ENCODE measurements around the gene SFTPA2.
"Not testable (repeated sequence)": the region's sequence is repeated elsewhere in the genome, so short reads cannot be mapped to it uniquely, and the experiment has no call there.

Gene SFTPA2

DNA sequence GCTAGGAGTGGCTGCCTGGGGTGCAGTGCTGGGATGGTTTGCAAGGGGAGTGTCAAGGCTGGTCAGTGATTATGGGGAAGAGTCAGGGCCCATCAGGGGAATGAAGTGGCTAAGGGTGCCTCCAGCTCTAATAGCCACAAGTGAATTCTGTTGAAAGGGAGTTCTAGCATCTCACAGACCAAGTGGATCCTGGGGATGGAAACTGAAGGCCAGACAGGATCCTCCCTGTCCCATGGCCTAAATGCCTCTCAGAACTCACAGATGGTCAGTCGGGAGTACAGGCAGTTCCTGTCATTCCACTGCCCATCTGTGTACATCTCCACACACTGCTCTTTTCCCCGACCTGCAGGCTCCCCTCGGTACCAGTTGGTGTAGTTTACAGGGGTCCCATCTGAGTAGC is 3.2 kb downstream of the SFTPA2 start:
- not testable (repeated sequence) for DNase-seq

DNA sequence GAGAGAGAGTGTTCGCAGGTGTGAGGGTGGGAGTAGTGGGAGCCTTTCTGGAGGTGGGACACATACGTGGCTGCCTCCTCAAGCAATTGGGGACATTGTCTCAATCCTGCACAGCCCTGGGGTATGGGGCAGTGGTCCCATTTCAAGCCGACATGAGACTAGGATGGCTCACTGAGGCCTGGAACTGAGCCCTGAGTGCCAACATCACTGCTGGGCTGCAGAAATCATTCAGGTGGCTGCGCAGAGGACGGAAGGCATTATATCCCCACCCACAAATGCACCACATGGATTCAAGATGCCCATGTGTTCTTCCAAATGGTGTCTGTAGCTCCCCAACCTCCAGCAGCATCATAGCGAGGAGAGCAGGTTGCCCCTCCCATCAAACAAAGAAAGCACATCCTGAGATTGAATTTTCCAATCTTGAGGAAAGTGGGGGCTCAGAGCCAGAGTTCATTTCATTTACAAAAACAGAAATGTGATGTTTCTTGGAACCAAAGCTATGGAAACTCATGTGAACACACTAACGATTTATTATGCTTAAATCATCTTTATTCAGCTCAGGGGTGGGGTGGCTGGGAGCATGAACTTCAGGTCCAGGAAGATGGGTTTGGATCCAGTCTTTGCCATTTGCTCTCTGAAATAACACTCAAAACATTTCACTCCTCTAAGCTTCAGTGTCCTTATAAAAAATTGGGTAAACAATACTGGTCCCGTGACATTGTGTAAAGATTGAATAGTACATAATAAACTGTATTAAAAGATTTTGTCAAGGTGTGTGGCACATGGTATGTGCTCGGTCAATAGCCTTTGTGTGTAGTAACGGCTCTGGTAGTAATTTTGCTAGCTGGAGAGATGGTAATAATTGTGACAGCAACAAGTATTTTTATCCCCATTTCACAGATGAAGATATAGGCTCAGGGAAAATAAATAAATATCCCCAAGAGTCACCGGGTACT is 4.6 kb downstream of the SFTPA2 start:
- no peak for DNase-seq

DNA sequence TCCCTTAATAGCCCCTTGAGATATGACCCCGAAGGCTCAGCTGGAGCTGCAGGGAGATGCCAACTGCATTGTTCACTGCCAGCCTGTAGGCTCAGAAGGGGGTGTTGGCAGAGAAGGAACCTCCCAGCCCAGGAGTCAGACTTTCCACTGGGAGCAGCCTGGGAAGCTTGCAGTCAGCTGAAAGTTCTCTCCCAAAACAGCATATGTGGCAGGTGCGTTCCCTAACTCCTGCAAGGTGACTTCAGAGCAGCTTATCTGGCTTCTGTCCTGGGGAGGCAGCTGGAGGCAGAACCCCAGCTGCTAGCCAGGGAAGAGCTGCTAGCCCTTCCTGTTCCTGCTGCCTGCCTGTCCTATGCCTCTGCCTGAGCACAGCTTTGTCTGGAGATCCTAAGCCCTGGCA is 8.1 kb downstream of the SFTPA2 start:
- no peak for DNase-seq

DNA sequence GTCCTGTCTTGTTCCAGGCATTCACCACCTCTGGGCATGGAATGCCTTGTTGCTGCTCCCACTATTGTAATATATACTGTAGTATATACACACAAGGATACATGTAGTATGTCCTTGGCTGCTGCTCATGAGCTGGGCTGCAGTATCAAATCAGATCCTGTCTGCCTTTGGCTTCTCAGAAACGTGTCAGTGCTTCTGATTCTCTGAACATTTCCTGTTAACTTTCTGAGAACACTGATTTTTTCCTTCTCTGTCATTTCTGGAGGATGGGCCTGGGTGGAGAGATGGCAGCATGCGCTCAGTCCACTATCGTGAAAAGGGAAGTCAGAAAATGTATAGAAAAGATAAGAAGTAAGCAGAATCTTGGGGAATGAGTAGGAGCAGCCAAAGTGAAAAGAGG is 12.2 kb downstream of the SFTPA2 start:
- DNase-seq, result no peak

DNA sequence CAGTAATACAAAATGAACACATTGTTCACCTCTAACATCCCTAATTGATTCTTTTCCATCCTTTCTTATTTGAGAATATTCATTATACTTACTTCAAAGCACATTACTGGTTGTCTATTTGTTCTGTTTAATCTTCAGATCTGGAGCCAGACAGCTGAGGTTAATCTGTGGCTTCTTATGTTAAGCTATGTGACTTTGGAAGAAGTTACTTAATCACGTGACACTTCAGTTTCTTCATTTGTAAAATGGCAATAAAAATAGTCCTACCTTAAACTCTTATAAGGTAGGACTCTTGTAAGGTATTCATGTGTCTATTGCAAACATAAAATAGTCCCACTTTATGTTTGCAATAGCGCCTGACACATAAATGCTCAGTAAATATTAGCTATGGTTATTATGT is 13.1 kb downstream of the SFTPA2 start:
- not testable (repeated sequence) for DNase-seq

DNA sequence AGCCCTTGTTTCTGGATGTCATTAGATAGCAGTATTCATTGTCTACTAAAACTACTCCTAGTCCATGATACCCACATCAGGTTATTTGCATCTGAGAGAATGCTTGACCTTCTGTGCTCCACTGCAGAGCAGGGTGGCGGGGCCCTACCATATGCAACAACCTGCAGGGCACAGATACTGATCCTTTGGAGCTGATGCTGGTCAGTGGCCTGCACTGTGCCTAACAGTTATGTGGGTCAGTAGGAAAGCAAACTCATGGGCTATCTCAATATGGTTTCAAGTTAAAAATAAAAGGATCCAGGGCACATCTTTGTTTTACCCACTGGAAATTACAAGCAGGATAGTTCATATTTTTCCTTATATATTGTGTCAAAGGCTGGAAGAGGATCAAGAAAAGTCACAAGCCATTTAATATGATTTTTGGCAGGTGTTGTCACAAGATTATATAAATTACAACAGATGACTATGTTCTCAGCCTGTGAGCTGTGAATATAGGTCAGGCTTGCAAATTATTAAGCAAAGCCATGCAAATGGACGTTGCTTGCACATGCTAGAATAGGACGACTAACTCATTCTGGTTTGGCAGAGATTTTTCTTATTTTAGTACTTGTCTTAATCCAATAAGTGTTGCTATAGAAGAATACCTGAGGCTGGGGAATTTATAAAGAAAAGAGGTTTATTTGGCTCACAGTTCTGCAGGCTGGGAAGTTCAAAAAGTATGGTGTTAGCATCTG is 15.1 kb downstream of the SFTPA2 start:
- DNase-seq, result not testable (repeated sequence)

DNA sequence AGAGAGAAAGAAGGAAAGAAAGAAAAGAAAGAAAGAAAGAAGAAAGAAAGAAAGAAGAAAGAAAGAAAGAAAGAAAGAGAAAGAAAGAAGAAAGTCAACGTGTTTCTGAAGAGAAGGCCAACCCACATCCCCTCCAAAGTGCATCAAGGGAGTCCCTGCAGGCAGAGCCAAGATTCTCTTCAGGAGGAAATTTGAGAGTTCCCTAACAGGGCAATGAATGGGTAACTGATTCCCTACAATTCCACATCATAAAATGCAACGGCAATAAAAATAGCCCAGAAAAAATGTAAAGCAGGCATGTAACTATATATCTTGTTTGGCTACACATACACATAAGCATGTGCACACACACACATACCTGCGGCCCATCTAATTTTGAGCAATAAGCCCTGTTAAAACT is 15.8 kb downstream of the SFTPA2 start:
- DNase-seq, result not testable (repeated sequence)

DNA sequence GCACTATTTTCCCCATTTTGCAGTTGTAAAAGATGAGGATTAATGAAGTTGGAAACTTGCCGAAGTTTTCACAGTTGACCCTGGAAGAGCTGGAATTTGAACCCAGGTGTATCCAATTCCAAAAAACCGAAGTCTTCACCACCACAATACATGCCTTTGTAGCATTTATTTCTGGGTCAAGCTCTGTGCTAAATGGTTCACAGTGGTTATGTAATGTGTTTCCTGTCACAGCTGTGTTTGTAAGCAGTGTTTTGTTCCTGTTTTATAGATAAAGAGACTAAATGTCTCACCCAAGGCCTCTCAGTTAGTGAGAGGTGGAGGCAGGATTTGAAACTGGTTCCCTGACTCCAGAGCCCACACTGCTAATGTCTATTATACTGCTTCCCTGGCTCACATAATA is 17.6 kb downstream of the SFTPA2 start:
- no peak for DNase-seq

DNA sequence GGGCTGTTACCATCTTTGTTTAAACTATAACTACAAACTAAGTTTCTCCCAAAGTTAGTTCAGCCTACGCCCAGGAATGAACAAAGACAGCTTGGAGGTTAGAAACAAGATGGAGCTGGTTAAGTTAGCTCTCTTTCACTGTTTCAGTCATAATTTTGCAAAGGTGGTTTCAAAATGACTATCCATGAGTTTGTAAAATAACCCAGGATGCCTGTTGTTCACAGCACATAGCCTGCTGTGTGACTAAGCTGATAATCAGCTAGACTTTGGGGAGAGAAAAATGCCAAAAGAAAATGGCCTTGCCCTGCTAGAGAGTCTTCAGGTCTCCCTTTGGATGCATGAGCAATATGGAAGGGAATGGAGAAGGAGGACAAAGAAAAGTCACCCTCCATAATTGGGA is 19.3 kb downstream of the SFTPA2 start:
- not testable (repeated sequence) for DNase-seq

DNA sequence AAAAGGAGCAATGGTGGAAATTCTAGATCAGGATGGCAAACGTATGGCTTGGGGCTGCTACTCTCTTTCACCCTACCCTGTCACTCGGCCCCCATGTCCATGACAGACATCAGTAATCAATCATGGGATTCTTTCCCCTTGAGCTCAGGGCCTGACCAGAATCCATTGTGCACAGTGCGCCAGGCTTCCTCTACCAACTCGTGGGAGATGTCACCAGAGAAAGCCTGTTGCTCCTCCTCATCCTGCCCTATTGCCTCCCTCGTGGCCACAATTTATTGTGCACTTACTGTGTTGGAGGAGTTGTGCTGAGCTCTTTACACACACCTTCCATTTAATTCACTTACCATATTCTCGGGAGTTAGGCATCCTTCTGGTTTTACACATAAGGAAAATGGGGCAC is 21.9 kb downstream of the SFTPA2 start:
- DNase-seq, result not testable (repeated sequence)

DNA sequence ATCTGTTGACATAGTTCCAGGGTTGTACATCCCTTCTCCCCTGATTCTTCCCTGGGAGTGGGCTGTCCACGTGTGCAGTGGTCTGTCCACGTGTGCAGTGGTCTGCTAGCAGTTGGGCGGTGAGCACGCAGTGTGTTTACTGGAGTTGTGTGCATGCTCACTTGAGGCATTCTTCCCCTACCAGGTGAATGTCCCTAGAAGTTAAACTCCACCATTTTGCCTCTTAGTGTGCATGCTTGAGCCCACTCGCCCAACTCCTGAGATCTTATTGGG is 26.4 kb downstream of the SFTPA2 start:
- not testable (repeated sequence) for DNase-seq

DNA sequence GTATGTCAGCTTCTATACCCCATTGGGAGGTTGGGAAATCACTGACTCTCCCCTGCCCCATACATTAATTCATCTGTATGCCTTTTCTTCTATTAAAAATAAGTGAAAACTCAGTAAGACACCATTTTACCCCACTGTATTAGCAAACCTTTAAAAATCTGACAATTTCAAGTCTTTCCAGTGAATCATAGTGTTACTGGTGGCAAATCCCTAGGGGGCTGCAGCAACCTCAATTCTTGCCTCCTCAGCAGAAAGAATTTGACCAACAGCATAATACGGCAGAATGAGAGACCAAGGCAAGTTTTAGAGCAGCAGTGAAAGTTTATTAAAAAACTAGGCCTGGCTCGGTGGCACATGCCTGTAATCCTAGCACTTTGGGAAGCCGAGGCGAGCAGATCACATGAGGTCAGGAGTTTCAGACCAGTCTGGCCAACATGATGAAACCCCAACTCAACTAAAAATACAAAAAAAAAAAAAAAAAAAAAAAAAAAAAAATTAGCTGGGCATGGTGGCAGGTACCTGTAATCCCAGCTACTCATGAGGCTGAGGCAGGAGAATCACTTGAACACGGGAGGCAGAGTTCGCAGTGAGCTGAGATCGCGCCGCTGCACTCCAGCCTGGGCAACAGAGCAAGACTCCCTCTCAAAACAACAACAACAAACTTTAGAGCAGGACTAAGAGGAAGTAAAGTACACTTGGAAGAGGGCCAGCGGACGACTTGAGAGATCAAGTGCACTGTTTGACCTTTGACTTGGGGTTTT is 26.9 kb downstream of the SFTPA2 start:
- DNase-seq, result not testable (repeated sequence)

DNA sequence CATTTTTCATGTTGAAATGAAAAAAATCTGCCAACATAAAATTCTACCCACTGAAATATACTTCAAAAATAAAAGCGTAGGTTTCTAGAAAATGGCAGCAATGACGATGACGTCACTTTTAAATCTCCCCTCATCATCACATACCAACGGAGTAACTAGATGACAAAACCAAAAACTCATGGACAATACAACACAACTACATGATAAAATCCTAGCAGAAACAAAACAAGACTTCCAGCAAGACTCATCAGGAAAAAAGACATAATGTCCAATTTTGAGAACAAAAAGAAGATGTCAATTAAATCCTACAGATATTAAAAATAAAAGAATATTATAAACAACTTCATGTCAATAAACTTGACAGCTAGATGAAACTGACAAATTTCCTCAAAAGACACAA is 31.9 kb downstream of the SFTPA2 start:
- not testable (repeated sequence) for DNase-seq

DNA sequence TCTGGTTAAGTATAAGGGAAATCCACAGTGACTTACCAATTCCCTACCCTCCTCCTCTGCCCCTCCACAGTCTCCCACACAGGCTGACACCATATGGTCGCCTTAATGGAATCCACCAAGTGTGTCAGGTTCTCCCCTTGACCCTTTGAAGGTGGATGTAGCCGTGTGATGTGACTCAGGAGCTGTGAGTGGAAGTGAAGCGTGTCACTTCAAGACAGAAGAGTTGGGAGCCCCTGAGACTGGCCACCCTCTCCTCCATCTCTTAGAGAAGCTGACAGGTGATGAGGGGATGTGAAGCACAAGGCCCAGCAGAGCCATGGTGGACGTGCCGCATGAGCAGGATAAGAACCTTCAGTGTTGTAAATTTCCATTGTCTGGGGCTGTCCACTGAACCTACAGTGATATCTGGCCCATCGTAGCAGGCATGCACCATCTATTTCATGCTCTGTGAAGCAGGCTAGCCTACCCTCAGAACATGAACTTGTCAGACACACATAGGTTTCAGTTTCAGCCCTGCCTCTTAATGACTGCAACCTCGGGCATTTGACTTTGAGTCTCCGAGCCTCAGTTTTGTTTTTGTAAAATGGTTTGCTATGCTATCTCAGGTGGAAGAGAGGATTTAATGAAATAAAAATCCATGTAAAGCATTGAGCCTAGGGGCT is 35.0 kb downstream of the SFTPA2 start:
- not testable (repeated sequence) for DNase-seq

DNA sequence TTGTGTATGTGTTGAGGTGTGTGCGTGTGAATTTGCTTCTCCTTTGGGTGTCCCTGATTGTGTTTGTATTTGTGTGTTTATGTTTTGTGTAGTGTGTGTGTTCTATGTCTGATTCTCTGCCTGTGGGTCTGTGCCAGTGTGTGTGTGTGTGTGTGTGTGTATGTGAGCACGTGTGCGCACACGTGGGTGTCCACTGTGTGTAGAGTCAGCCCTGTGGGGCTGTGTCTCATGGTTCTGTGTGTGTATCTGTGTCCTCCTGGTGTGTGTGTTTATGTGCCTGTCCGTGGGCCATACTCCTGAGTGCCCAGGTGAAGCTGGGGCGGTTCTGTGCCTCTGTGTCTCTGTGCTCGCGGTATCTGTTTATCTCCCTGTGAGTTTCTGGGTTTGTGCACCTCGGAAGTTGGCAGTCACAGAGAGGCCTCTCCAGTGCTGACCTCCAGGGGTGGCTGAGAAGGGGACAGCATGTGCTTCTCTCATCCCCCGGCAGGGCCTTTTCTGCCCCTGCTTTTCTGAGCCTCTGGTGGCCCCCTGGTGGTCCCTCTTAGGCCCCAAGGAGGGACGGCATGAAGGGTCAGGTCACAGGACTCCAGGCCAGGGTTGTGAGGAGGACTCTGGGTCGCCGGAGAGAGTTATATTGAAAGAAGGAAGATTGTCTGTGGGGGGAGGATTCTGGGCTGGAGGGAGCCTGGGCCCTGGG is 36.9 kb downstream of the SFTPA2 start:
- DNase-seq, result not testable (repeated sequence)

DNA sequence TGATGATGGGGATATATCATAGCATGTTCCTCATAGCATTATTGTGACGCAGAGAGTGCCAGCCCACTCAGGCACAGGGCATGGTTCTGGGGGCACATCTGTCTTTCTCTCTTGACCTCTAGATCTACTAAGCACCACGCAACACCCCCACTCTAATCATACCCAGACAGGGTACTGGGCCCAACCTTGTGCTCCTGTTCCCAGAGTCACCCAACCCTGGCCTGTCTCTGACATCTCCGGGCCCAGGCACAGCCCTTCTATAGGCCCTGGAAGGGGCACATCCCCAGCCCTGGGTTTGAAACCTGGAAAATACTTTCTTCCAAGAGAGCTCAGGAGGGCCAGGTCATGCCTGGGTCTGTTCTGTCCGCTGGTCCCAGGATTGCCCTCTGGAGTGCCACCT is 37.7 kb downstream of the SFTPA2 start:
- DNase-seq, result not testable (repeated sequence)

DNA sequence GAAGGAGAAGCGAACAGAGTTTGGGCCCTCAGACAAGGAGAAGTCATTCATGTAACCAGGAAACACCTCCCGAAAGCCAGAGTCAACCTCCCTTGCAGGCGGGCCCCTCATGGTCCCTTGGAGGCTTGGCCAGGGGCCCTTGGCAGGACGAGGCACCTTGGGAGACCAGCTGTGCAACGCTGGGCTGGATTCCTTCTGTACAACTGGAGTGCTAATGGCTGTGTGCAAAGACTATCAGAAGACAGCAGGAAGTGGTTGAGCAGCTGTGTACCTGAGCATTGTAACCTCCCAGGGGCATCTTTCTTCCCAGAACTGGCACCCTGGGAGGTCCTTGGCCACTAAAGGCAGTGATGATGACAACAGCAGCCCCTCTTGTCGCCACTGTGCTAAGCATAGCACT is 38.5 kb downstream of the SFTPA2 start:
- DNase-seq, result not testable (repeated sequence)

DNA sequence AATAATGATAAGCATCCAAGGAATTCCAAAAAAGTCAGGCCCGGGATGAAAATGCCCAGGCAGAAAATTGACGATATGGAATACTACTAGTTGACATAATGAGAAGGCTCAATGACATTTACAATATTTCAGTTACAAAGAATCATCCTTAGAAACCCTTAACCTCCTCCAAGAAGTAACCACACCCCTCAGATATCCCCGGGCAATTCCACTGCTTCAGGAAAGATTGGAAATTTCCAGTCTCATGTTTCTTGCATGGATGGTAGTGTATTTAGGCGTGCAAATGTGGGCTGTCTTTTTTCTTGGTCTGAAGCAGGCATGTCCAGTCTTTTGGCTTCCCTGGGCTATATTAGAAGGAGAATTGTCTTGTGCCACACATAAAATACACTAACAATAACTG is 42.6 kb downstream of the SFTPA2 start:
- not testable (repeated sequence) for DNase-seq

DNA sequence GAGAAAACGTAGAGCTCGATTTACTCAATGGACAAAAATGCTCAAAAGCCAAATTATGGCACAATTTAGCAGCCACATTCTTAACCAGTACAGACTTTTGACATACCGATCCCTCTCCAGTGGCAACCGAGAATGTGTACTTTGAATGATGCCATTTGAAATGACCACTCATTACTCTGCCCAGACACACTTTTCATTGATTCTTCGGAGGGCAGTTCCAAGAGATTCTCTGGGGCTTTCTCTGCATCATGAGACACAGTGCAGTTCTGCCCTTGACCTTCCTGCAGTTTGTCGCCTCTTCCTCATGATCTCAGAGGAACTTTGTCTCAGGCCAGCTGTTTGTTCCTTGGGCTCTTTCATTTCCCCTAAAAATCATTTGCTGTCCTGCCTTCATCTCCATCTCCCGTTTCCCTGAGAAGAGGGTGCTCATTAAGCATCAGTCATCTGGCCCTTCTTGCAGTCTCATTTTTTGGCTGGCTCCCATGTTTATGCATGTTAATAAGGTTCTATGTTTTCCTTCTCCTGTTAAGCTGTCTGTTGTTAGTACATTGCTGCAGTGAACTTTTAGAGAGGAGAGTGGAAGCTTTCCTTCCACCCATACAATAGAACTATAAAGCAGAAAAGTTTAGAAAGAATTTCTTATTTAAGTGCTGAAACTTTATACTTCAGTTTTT is 43.5 kb downstream of the SFTPA2 start:
- not testable (repeated sequence) for DNase-seq

DNA sequence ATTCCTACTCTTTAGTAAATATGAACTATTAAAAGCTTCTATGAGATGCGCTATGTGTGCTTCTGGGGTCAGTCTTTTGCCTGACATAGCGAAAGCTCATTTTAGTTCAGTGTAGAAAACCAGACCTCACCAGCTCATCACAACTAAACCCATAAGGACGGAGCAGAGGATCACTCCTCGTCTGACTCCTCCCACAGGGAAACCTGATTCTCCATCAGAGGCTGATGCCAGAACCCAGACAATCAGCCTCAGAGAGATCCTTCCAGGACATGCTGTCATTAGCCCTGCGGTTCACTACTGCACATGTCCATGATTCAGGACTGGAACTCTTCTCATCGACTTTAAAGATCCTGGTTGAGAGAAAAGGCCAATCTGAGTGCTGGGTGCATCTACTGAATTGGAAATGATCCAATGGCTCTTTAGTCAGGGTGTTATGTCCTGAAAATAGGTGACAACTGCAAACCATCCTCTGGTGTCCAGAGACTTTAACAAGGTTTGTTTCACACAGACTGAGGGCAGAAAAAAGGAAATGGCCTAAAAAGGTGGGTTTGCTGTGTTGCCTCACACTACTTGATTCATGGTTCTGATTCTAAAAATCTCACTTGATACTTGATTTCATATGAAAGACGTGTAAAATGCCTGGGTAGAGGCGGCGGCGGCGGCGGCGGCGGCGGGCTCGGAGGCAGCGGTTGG is 48.2 kb downstream of the SFTPA2 start, which contains the start of gene EIF5AL1:
EIF5AL1 (plus strand) TSS at position 643 of the 693 bp plus-strand sequence. CDS start 117 bp downstream, outside the sequence.
- not testable (repeated sequence) for DNase-seq
